ENCODE results near the gene ARHGEF1. TPM values are rescaled to one million over a fixed set of nuclear protein-coding genes. Genes with fewer than 3 reads are reported as not detected.

ARHGEF1 gene
- total RNA-seq, 2 donors from 2014 or later, result 89.9 to 116 TPM

- peaks cover 29% of the 10 kb centered on the region for H3K36me3 Mint-ChIP-seq (ENCODE audit: low read depth)
These were observed 25.1 kb downstream of the ARHGEF1 start for GRCh38 chr19:41907994-41908615.

DNA sequence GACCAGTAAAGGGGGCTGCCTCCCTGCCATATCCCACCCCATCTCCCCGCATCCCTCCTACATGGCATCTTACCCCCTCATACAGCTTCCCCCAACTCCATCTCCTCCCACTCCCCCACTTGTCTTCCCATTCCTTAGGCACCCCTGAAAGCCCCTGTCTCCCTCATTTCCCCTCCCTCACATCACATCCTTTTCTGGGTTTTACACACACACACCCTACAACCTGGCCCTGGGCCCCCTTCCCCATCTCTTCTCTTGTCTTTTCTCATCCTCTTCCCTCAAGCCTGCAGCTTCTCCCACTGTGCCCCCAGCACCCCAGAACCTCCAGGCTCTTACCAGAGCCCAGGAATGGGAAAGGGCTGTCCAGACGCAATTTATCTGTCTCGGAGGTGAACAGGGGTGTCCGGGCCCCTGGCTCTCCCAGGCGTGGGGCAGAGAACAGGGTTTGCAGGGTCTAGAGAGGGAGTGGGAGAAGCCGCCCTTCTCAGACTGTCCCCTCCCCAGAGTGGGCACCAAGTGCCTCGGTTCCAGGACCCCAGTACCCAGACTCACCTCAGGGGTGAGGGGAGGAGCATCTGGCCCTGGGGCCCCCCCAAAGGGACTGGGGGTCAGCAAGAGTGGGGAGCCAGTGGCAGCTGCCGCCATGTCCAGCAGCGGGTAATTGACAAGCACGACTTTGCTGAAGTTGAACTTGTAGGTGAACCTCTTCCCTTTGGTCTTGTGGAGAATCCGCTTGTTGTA lies 25.9 kb downstream of the ARHGEF1 start:
- Mint-ChIP-seq H3K4me1 (peaks cover 7% of the 10 kb centered on the region), H3K27ac (no peak overlapping the region), H3K4me3 (no peak overlapping the region), H3K27me3 (ENCODE audit: insufficient read depth) (peaks cover 52% of the 10 kb centered on the region), H3K36me3 (ENCODE audit: low read depth) (peaks cover 23% of the 10 kb centered on the region), H3K9me3 (no peaks in the 10 kb centered on the region)
- H3K4me3 ChIP-seq (ENCODE audit: low read length), result no peak overlapping the region
- peaks cover 39% of the 10 kb centered on the region for H3K27me3 ChIP-seq (ENCODE audit: control insufficient read depth, insufficient read depth, low read length, poor library complexity, severe bottlenecking)
- no peak for TF ChIP-seq CTCF (conservative IDR thresholded peaks at IDR 0.05)
- peaks cover 2% of the 10 kb centered on the region for H3K4me1 ChIP-seq (ENCODE audit: control insufficient read depth, insufficient read depth, low read length)
- whole genome bisulfite sequencing, 2 experiments (ENCODE audit: insufficient coverage in 1 of 2, insufficient read length in 1 of 2), result 89 to 90% methylated on average over 3 to 11 of the region's 11 CpGs
- H3K36me3 ChIP-seq (ENCODE audit: control insufficient read depth, insufficient read depth, low read length), result peaks cover 17% of the 10 kb centered on the region
- H3K27ac ChIP-seq (ENCODE audit: low read depth, low read length), result no peak overlapping the region
- no peaks in the 10 kb centered on the region for H3K9me3 ChIP-seq (ENCODE audit: control insufficient read depth, low read length)
- H3K9ac ChIP-seq (ENCODE audit: extremely low read depth, low read length, poor library complexity, severe bottlenecking), result no peak overlapping the region
- DNase-seq, result no peak

More at GRCh38 chr19:41907994-41908615, 25.1 kb downstream of the ARHGEF1 start:
- Mint-ChIP-seq H3K4me3 (no peak overlapping the region), H3K4me1 (peaks cover 9% of the 10 kb centered on the region), H3K9me3 (no peaks in the 10 kb centered on the region), H3K27ac (no peak overlapping the region), H3K27me3 (ENCODE audit: insufficient read depth) (peaks cover 44% of the 10 kb centered on the region)
- peaks cover 31% of the 10 kb centered on the region for H3K27me3 ChIP-seq (ENCODE audit: control insufficient read depth, insufficient read depth, low read length, poor library complexity, severe bottlenecking)
- H3K9me3 ChIP-seq (ENCODE audit: control insufficient read depth, low read length), result no peaks in the 10 kb centered on the region
- H3K27ac ChIP-seq (ENCODE audit: low read depth, low read length), result no peak overlapping the region
- peaks cover 2% of the 10 kb centered on the region for H3K4me1 ChIP-seq (ENCODE audit: control insufficient read depth, insufficient read depth, low read length)
- TF ChIP-seq CTCF (conservative IDR thresholded peaks at IDR 0.05), result no peak
- H3K36me3 ChIP-seq (ENCODE audit: control insufficient read depth, insufficient read depth, low read length), result peaks cover 19% of the 10 kb centered on the region
- 91 to 94% methylated on average over 9 to 25 of the region's 25 CpGs for WGBS, 2 experiments (ENCODE audit: insufficient coverage in 1 of 2, insufficient read length in 1 of 2)
- DNase-seq, result no peak
- H3K9ac ChIP-seq (ENCODE audit: extremely low read depth, low read length, poor library complexity, severe bottlenecking), result no peak overlapping the region
- H3K4me3 ChIP-seq (ENCODE audit: low read length), result no peak overlapping the region

DNA sequence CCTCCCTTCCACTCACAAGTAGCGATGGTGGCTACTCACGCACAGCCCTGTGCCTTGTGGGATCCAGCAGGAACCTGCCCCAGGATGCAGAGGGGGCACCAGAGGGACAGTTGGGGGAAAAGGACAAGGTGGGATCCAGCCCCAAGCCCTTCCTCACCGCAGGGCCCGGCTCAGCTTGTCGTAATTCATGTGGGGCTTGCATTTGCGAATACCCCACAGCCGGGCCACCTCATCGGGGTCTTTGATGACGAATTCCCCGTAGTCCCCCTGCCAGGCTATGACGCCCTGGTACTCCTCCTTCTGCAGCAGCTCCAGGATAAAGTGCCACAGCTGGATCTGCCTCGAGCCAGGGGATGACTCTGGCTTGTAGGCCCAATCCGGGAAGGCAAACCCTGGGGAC lies 26.7 kb downstream of the ARHGEF1 start:
- no peak for TF ChIP-seq CTCF (conservative IDR thresholded peaks at IDR 0.05)
- peaks cover under 1% of the 10 kb centered on the region for H3K4me1 Mint-ChIP-seq
- Histone ChIP-seq H3K36me3 (ENCODE audit: control insufficient read depth, insufficient read depth, low read length) (peaks cover 10% of the 10 kb centered on the region), H3K27ac (ENCODE audit: low read depth, low read length) (no peak overlapping the region), H3K4me1 (ENCODE audit: control insufficient read depth, insufficient read depth, low read length) (no peaks in the 10 kb centered on the region), H3K27me3 (ENCODE audit: control insufficient read depth, insufficient read depth, low read length, poor library complexity, severe bottlenecking) (peaks cover 47% of the 10 kb centered on the region), H3K9me3 (ENCODE audit: control insufficient read depth, low read length) (no peaks in the 10 kb centered on the region), H3K4me3 (ENCODE audit: low read length) (no peak overlapping the region), H3K9ac (ENCODE audit: extremely low read depth, low read length, poor library complexity, severe bottlenecking) (no peak overlapping the region)
- no peaks in the 10 kb centered on the region for H3K9me3 Mint-ChIP-seq
- peaks cover 58% of the 10 kb centered on the region for H3K27me3 Mint-ChIP-seq (ENCODE audit: insufficient read depth)
- no peak overlapping the region for H3K27ac Mint-ChIP-seq
- 70 to 78% methylated on average over 12 to 13 of the region's 13 CpGs for WGBS, 2 experiments (ENCODE audit: insufficient coverage in 1 of 2, insufficient read length in 1 of 2)
- H3K4me3 Mint-ChIP-seq, result no peak overlapping the region
- DNase-seq, result no peak
- peaks cover 15% of the 10 kb centered on the region for H3K36me3 Mint-ChIP-seq (ENCODE audit: low read depth)
